CD4-positive, alpha-beta T cell treated with Interleukin-12 subunit alpha and Interleukin-12 subunit beta, for 1 hour (primary cell): ENCODE data around the gene OGN.

Experiments
- DNase-seq: peaks from one replicate; pipeline ENCODE4 v3.0.0-alpha.2; 2020

OGN gene

DNA sequence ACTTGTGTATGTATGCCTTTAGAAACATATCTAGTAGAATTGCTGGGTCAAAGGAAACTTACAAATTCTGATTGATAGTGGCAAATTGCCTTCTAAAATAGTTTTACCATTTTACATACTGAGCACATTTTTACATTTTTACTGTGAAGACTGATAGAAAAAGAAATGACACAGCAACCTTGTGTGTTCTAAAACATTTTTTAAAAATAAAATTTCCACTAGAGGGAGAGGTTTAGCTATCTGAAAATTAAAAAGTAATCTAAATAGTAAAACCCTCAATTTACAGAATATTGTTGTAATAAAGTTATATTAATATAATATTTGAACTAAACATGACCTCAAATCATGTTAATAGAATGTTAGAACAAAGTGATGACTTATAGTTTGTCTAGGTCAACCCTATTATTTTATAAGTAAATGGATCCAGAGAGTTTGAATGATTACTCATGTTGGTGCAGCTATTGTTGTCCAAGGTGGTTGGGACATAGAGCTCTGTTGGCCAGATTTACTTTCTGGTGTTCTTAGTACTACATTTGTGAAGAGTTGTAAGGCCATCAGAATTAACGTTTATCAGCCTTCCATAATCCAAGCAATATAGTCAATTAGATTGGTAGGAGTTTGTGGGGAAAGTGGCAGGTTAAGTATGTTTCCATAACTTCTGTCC is 61.4 kb downstream of the OGN start:
- no peak for DNase-seq

DNA sequence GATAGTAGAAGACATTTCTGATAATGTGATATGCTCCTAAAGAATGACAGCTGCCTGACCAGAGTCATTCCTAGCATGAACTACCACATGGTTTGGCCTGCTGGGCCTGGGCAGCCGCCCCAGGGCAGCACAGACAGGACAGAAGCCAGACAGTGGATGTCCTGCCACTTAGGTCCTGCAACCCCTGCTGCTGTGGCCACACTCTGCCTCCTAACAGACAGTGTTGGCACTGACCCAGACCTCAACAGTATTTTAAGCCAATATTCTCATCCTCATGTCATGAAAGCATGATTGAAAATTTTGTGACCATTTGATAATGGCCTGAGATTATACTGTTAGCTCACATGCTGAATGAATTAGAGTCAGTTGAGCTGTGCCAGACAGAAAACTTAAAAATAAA is 62.8 kb downstream of the OGN start:
- no peak for DNase-seq

DNA sequence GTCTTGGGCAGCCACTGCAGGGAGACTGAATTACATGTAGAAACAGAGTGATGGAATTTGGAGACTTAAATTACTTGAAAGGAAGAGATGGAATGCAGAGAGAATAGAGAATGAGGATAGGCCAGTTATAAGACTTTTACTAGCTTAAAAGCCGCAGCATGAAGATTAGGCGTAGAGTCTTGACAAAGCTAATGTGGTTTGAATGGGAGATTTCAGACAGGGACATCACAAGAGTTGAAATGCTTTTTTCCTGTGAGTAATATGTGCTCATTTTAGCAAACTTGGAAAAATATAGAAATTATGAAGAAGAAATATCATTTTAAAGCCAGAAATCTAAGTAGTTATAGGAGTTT is 71.1 kb downstream of the OGN start:
- no peak for DNase-seq
